OCI-LY7 (cell line): ENCODE data around the gene TPCN2. TPM values are rescaled to one million over a fixed set of nuclear protein-coding genes. Genes with fewer than 3 reads are reported as not detected.

Source experiments
- BruUV-seq: library from RNA; stranded (reverse); fragments of 400-500 nt; replicated peaks from 2 replicates; lab custom pipeline; 2021; lab: Mats Ljungman, UMichigan
- CTCF ChIA-PET: fragments of 300-600 bp; sonication (Branson Sonifier 250); formaldehyde crosslinking; loops from one replicate; lab custom pipeline; 2022; ENCODE audit warnings: antibody characterized with exemption; ENCODE audit not compliant: unreplicated experiment; lab: Charles Lee
- POLR2A ChIA-PET: fragments of 300-600 bp; sonication (Branson Sonifier 250); formaldehyde crosslinking; loops from one replicate; lab custom pipeline; 2022; ENCODE audit warnings: antibody characterized with exemption; lab: Charles Lee
- DNase-seq: peaks from one replicate; pipeline ENCODE4 v3.0.0-alpha.2; 2015; ENCODE audit warnings: low spot score
- H2AFZ ChIP-seq: fragments of 200-600 bp; sonication (generic), shearing (Covaris generic); 2 replicates; pipeline ENCODE4 v1.6.1; 2014; ENCODE audit warnings: mild to moderate bottlenecking, antibody characterized with exemption, low read length, moderate library complexity
- H3K27ac ChIP-seq: fragments of 200-600 bp; sonication (generic); 2 replicates; pipeline ENCODE4 v1.5.1; 2014; ENCODE audit warnings: mixed run types, low read depth, mild to moderate bottlenecking, moderate library complexity, low read length, inconsistent platforms; ENCODE audit not compliant: poor library complexity, severe bottlenecking
- H3K36me3 ChIP-seq: fragments of 200-600 bp; sonication (generic); 2 replicates; pipeline ENCODE4 v1.6.1; 2014; ENCODE audit warnings: mild to moderate bottlenecking, antibody characterized with exemption, low read length, moderate library complexity, mixed read lengths; ENCODE audit not compliant: insufficient read depth
- H3K4me1 ChIP-seq: fragments of 200-600 bp; sonication (generic); 2 replicates; pipeline ENCODE4 v1.5.1; 2014; ENCODE audit warnings: mild to moderate bottlenecking, low read length; ENCODE audit not compliant: insufficient read depth, poor library complexity, severe bottlenecking
- H3K4me2 ChIP-seq: fragments of 200-600 bp; sonication (generic); 2 replicates; pipeline ENCODE4 v1.6.1; 2014; ENCODE audit warnings: mild to moderate bottlenecking, low read length
- H3K4me3 ChIP-seq: fragments of 200-600 bp; sonication (generic); 2 replicates; pipeline ENCODE4 v1.5.1; 2014; ENCODE audit warnings: mild to moderate bottlenecking, low read depth, low read length; ENCODE audit not compliant: poor library complexity, severe bottlenecking
- H3K79me2 ChIP-seq: fragments of 200-600 bp; sonication (generic); 2 replicates; pipeline ENCODE4 v1.6.1; 2016; ENCODE audit warnings: low read depth, mild to moderate bottlenecking, low read length, moderate library complexity, mixed read lengths; ENCODE audit not compliant: insufficient read depth
- H3K9me2 ChIP-seq: fragments of 200-600 bp; sonication (generic); 2 replicates; pipeline ENCODE4 v1.6.1; 2016; ENCODE audit warnings: mild to moderate bottlenecking, low read length, mixed read lengths; ENCODE audit not compliant: insufficient read depth
- H3K9me3 ChIP-seq: fragments of 200-600 bp; sonication (generic); 2 replicates; pipeline ENCODE4 v1.6.1; 2014; ENCODE audit warnings: mild to moderate bottlenecking, mixed run types, low read length, mixed read lengths
- H4K20me1 ChIP-seq: fragments of 200-600 bp; sonication (generic); 2 replicates; pipeline ENCODE4 v1.6.1; 2014; ENCODE audit warnings: mild to moderate bottlenecking, antibody characterized with exemption, low read length, moderate library complexity, mixed read lengths; ENCODE audit not compliant: insufficient read depth
- EZH2phosphoT487 ChIP-seq: fragments of 200-600 bp; sonication (generic); IDR thresholded peaks from 2 replicates; pipeline ENCODE4 v1.6.1; 2018; ENCODE audit warnings: low read depth, borderline replicate concordance, mild to moderate bottlenecking, mixed run types, antibody characterized with exemption, low read length, moderate library complexity, mixed read lengths
- intact Hi-C: fragments of 100-400 bp; cut with micrococcal nuclease; formaldehyde crosslinking; loops from one replicate; pipeline ENCODE4 v1.10.0; 2022; ENCODE audit not compliant: unreplicated experiment
- total RNA-seq, 2 experiments: library from RNA; depleted of rRNA in 1 of 2; stranded (reverse); fragments of >200 nt in 1 of 2; shearing (Covaris generic) in 1 of 2; gene quantifications; 2 replicates each; pipeline ENCODE4 v1.2.3, GENCODE V29; 2014 to 2022
- TF ChIP-seq, protein P1 (sequence below): fragments of 200-600 bp; sonication (generic); conservative IDR thresholded peaks from 2 replicates; pipeline ENCODE4 v1.5.1; 2014; ENCODE audit warnings: mild to moderate bottlenecking, antibody characterized with exemption, low read length, moderate library complexity, mixed read lengths

The TPCN2 gene
- total RNA-seq, 2 experiments from 2014 or later, result 21.5 to 65.2 TPM

- no peak overlapping the region for H3K27ac ChIP-seq
- POLR2A ChIA-PET, result no interaction called here
- no peaks in the 10 kb centered on the region for H4K20me1 ChIP-seq
- no peak overlapping the region for H3K4me3 ChIP-seq
- CTCF ChIA-PET, result no interaction called here
- no peaks in the 10 kb centered on the region for H3K36me3 ChIP-seq
- DNase-seq, result no peak
- no peak for TF ChIP-seq EZH2phosphoT487
- TF ChIP-seq, protein P1, sequence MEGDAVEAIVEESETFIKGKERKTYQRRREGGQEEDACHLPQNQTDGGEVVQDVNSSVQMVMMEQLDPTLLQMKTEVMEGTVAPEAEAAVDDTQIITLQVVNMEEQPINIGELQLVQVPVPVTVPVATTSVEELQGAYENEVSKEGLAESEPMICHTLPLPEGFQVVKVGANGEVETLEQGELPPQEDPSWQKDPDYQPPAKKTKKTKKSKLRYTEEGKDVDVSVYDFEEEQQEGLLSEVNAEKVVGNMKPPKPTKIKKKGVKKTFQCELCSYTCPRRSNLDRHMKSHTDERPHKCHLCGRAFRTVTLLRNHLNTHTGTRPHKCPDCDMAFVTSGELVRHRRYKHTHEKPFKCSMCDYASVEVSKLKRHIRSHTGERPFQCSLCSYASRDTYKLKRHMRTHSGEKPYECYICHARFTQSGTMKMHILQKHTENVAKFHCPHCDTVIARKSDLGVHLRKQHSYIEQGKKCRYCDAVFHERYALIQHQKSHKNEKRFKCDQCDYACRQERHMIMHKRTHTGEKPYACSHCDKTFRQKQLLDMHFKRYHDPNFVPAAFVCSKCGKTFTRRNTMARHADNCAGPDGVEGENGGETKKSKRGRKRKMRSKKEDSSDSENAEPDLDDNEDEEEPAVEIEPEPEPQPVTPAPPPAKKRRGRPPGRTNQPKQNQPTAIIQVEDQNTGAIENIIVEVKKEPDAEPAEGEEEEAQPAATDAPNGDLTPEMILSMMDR, result no peak
- no peak overlapping the region for H2AFZ ChIP-seq
- H3K9me3 ChIP-seq, result no peaks in the 10 kb centered on the region
- no peak overlapping the region for H3K4me2 ChIP-seq
- H3K4me1 ChIP-seq, result no peaks in the 10 kb centered on the region
- intact Hi-C loops, result no loop called here
- no peaks in the 10 kb centered on the region for H3K79me2 ChIP-seq
- no peaks in the 10 kb centered on the region for H3K9me2 ChIP-seq
- BruUV-seq, result no TSS peak
Measured at GRCh38 chr11:69114362-69114761, 65.6 kb downstream of the TPCN2 start.

DNA sequence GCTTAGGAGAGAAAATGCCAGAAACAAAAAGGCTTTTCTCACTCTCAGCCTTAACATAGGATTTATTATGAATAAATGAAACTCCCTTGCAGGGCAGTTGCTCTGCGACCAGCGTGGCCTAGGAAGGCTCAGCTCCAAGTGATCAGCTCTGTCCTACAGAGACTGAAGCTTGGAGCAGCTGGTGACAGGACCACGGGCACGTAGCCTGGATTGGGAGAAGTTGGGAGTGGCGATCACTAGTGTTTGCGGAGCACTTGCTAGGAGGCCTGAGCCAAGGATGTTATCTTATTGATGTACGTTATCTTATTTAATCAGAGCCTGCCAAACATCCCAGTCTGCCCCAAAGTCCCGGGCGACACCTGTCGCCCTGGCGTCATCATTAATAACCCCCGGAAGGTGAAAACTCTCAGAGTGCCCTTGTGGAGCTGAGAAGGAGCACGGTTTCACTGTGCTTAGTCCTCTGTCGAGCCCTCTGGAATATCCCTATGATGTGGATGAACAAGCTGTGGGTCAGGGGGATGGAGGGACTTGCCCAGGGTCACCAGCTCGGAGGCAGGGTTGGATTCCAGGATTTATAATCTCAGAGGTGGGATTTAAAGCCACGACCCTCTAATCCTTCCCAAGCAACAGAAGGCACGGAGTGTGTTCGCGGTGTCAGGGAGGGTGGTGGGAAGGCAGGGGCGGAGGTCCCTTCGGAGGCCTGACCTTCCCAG, 66.2 kb downstream of the TPCN2 start:
- ChIA-PET POLR2A (no interaction called here), CTCF (no interaction called here)
- no peak overlapping the region for H3K27ac ChIP-seq
- no peaks in the 10 kb centered on the region for H3K36me3 ChIP-seq
- H3K4me2 ChIP-seq, result no peak overlapping the region
- H2AFZ ChIP-seq, result no peak overlapping the region
- H3K4me3 ChIP-seq, result no peak overlapping the region
- no peaks in the 10 kb centered on the region for H3K79me2 ChIP-seq
- no TSS peak for BruUV-seq
- no peaks in the 10 kb centered on the region for H4K20me1 ChIP-seq
- intact Hi-C loops, result no loop called here
- H3K9me2 ChIP-seq, result no peaks in the 10 kb centered on the region
- no peak for DNase-seq
- H3K9me3 ChIP-seq, result no peaks in the 10 kb centered on the region
- TF ChIP-seq EZH2phosphoT487, result no peak
- TF ChIP-seq, protein P1, result no peak
- H3K4me1 ChIP-seq, result no peaks in the 10 kb centered on the region
